NCI-H2196 (cell line): Measurements from ENCODE around the gene CTSL.
"Not testable (repeated sequence)": the region's sequence is repeated elsewhere in the genome, so short reads cannot be mapped to it uniquely, and the experiment has no call there.

Experiments used
- DNase-seq: peaks from one replicate; lab custom pipeline; 2025; ENCODE audit not compliant: unreplicated experiment; lab: John Stamatoyannopoulos, UW

Gene CTSL

DNA sequence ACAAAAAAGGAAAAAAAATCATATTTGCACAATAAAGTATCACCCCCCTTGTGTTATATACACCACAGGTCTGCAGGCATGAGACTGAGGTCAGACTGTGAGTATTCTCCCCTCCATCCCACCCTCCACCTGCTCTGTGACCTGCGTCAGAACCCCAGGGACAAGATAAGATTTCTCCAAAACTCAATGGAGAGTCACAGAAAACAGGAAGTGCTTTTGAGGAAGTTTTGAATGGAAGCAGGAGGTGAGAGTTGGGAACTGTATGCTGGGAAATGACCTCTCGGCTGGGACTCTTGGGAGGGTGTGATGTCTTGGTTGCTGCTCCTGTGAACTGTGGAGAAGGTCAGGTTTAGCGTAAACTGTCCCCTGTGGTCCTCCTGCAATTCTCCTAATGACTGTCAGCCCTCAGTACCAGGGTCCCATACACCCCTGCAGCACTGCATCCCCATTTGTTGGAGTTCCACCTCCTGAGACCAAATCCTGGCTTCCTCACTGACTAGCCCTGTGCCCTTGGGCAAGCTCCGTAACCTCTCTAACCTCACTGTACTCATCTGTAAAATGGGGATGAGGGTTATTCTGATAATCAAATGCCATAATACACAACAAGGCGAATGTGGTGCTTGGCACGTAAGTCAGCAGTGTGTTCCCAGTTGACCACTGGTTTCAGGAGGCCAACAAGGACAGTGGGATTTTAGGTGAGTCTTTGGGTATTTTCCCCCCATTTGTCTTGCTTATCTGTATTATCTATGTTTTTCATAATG lies 6.9 kb upstream of the CTSL start:
- DNase-seq = no peak

DNA sequence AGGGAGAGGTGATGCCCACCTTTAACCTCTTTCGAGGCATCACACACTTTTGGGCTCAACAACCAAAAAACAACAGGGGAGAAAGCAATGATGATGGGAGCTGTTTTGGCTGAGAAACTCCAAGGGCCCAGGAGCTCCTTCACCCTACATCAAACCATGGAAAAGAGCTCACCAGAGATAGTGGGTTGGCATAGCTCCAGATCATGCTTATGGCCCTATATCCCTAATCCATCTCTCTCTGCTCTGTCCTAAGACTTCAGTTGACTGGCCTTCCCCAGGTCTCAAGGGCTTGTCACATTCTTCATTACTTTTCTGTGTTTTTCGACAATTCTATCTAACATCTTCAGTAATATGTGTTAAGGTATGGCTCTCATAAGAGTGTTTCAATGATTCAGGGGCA lies 5.7 kb upstream of the CTSL start:
- no peak for DNase-seq

DNA sequence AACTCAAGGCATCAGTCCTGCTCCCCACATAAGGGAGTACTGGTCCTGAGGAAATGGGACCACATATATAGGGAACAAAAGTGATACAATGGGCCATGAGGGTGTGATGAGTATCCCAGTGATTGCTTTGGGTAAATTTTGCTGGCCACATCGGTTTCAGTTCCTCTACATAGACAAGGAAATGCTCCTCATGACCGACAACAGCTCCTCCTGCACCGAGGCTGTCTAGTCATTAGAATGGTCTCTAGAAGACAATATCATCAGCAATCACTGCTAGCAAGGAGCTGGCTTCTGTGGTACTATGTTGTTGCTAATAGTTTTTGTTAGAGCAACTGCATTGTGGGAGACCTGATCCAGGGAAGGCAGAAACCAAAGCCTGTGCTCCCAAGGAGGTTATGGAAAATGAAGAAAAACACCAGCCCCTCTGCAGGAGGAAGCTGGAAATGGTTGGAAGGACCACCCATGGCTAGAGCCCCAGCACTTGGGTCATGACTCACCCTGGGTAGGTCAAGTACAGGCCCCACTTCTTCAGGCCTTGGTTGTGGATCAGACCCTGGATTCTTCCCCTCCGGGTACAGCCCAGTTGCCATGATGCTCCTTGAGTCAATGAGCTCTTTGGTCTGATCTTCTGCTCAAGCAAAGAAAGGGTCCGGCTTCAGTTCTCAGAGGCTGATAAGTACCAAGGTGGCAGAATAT lies 3.4 kb upstream of the CTSL start:
- no peak for DNase-seq

DNA sequence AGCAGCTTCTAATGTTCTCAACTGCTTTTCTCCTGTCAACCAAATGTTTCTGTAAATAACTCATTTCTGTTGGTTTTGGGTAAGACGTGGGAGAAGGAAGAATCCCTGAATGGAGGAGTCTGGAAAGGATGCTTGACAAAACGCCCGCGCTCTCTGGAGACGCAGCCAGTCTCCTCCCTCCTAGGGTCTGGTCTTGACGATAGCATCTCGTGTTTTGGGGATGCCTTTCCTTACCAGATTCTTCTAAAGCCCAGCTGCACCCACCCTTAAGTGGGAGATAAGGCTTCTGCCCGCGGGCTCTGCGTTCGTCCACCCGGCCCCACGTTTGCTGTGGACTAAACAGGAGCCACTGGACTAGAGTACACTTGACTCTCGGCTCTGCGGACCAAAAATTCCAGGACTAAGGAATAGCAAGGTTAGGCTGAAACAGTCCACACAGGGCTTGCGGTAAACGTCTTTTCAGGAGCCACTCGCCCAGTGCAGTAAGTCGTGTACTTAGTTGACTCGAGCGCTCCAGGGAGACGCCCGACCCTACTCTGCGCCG lies 491 bp upstream of the CTSL start:
- no peak for DNase-seq

DNA sequence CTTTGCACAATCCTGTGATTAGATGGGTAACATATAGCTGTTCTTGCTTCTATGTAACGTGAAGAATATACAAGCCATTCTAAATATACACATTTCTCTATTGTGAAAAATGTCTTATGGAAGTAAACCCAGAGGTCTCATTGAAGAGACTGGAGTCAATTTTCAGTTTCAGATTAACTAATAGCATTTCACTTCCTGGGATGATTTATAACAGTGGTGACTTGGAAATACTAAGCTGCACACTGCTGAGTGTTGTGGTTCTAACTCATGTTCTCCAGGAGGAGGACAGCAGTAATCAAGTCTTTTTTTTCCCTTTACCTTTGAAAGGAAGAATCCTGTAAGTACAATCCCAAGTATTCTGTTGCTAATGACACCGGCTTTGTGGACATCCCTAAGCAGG lies 3.3 kb downstream of the CTSL start:
- DNase-seq = no peak

DNA sequence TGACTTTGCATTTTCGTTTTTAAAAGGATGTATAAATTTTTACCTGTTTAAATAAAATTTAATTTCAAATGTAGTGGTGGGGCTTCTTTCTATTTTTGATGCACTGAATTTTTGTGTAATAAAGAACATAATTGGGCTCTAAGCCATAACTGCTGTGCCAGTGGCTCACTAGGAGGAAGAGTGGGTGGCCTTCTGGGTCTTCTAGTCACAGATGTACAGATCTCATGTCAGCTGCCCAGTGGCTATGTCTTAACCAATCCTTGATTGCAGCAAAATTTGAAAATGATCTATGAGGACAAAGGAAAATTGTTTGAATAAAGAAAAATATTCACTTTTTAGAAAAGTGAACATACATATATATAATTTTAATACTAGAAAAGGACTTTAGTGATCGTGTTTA lies 5.4 kb downstream of the CTSL start:
- no peak for DNase-seq

DNA sequence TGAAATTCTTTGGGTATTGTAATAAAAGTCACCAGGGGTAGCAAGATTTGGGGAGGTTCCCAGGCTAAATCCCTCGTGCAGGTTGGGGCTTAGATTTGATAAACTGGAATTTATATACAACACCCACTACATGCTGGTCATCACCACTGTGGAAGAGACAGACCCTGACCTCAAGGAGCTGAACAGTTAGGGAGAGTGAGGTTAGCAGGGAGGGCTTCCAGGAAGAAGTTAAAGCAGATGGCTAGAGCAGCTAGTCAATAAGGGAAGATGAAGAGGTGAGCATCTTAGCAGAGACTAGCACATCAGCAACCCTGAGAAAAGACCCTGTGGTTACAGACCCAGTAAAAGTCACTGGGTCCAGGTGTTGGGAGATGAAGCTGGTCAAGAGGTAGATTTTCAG lies 6.4 kb downstream of the CTSL start:
- no peak for DNase-seq

DNA sequence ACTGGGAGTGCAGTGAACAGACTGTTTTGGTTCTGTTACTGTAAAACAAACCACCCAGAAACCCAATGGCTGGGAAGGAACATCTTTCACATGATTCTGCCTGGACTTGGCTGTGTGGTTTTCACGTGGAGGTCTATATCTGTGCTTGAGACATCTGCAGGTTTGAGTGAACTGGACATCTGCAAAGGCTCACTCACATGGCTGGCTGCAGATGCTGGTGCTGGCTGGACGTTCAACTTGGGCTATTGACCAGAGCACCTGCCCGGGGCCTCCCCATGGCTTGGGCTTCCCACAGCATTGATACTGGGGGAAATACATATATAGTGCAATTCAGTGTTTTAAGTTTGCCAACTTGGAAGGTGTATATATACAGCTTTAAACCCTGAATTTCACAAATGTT lies 6.8 kb downstream of the CTSL start:
- no peak for DNase-seq

DNA sequence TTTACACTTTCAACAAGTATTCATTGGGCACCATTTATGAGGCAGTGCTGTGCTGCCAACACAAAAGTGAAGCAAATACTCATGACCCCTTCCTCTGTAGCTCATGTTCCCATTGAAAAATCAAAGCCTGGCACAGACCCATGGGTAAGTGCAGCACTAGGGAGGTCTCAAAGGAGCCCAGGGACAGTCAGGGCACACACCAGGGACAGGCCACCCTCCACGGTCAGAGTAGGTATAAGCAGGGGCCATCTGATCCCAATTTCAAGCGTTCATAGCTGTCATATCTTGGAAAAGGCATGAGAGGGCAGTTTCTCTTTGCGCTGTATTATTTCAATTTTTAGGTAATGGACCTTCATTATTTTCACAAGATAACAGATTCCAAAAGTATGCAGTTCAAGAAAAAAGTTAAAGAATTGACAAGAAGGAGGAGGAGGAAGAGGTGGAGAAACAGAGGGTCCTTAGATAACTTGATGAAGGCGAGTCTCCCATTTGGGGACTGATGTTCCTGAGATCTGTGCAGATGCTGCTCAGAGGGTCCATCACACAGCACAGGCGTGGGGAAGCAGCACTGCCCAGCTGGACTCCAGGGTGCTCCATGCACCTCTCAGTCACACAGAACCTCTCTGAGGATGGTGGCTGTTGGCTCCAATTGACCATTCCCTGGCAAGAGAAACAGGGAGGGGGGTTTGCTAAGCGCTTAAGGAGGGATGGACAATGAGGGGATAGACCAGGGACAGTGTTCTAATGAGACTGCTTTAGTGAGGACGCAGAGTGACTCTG lies 7.5 kb downstream of the CTSL start:
- no peak for DNase-seq

DNA sequence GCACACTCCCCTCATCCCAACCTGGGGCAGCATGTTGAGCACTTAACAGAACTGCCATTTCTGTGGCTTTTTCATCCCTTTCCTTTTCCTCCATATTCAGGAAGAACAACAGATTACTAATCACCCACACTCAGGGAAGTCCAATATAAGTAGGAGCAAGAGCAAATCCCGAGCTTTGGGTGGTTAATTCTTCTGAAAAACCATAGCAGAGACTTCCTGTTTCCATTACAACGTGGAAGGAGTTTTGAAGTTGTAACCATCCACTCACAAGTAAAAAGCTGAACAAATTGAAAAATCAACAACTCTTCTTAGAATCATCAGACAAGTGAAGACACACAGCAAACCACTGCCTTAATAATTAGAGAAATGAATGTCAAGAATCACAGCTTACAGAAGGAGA lies 8.2 kb downstream of the CTSL start:
- no peak for DNase-seq

DNA sequence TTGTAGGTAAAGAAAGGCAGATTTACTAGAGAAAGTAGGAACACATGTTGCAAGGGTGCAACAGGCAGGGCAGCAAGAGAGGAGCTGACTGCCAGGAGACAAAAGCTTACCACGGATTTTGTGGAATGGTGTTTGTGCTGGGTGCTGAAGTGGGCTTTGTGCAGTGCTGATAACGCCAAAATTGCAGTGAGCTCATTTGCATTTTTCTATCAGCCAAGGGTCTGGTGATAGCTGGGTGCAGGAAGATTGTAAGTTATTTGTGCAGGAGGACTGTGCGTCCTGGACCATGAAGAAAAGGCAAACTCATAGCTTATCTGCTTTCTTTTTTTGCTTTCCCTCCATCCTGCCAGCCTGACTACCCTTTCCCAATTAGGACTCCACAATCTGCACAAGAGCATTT lies 13.6 kb downstream of the CTSL start:
- DNase-seq = no peak

DNA sequence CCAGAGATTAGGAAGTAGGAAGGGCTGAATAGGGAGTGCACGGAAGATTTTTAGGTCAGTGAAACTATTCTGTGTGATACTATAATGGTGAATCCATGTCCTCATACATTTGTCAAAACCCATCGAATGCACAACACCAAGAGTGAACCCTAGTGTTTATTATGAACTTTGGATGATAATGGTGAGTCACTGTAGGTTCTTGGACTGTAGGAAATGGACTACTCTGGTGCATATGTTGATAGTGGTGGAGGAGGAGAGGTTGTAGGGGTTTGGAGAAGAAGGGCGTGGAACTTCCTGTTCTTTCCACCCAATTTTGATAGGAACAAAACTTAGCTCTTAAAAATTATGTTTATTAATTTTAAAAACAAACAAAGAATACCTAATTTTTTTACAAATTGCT lies 14.3 kb downstream of the CTSL start:
- DNase-seq = no peak

DNA sequence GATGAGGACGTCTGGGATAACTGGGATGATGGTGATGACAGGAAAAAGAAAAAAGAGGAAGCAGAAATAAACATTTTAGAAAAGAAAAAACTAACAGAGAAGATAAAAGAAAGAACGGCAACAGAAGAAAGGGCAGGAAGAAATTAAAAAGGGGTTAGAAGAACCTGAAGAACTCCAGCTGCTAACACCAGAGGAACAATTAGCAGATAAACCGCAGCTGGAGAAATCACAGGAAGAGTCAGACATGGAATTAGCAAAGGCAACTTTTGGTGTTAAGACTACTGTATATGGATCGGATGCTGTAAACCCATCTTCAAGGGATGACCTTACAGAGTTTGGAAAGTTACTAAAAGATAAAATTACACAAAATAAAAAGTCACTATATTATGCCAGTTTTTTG lies 15.4 kb downstream of the CTSL start:
- no peak for DNase-seq

DNA sequence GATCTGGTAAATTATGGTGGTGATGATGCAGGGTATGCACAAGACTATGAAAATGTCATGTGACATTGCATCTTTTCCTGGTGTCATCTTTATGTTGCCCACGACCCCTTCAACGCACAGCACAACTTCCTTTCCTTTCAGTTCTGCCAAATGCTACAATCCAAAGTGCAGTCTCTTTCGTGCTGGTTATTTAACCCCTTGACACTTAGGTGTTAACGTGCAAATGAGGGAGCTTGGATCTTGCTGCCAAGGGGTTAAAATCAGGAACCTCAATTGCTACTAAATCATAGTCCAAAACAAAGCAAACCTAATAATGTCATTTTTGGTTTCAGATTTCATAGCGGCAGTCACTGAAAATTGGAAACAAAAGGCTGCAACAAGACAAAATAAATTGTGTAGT lies 16.0 kb downstream of the CTSL start:
- DNase-seq = no peak

DNA sequence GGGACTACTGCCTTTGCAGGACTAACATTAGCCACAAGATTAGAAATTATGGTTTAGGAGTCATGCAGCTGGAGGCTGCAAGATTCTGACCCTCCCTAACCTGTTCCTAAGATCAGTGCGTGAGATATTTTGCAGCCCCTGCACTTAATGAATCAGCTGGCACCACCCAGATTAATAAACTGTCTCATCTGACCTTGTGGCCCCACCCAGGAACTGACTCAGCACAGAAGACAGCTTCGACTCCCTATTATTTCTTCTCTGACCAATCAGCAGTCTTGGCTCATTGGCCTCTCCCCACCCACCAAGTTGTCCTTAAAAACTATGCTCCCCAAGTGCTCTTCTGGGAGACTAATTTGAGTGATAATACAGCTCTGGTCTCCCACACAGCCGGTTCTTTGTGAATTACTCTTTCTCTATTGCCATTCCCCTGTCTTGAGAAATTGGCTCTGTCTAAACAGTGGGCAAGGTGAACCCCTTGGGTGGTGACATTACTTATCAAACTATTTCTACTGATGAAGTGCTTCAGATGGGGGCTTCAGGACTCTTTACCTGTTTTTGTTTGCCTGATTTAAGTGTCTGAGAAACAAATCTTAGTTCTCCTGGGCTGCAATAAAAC lies 17.0 kb downstream of the CTSL start:
- DNase-seq = no peak

DNA sequence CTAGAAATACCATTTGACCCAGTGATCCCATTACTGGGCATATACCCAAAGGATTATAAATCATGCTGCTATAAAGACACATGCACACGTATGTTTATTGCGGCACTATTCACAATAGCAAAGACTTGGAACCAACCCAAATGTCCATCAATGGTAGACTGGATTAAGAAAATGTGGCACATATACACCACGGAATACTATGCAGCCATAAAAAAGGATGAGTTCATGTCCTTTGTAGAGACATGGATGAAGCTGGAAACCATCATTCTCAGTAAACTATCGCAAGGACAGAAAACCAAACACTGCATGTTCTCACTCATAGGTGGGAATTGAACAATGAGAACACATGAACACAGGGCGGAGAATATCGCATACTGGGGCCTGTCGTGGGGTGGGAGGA lies 18.3 kb downstream of the CTSL start:
- DNase-seq = not testable (repeated sequence)

DNA sequence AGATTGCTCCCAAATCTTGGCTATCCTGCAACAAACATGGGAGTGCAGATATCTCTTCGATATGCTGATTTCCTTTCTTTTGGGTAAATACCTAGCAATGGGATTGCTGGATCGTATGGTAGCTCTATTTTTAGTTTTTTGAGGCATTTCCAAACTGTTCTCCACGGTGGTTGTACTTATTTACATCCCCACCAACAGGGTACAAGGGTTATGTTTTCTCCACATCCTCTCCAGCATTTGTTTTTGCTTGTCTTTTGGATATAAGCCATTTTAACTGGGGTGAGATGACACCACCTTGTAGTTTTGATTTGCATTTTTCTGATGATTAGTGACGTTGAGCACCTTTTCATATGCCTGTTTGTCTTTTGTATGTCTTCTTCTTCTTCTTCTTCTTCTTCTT lies 20.3 kb downstream of the CTSL start:
- no peak for DNase-seq

DNA sequence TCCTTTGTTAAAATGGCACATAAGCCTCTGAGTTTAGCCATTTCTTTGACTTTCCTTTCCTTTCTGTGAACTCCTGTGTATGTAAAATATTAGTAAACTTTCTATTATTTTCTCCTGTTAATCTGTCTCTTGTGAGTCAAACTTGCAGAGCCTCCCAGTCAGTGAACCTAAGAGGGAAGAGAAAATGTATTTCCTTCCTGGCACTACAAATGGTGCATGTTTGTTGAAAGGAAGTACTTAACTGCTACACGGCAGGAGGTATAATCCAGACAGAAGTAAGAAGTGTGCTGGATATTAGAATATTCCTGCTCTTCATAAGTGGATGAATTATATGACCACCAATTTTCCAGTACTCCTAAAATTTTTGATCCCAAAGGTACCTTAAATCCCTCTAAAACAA lies 23.0 kb downstream of the CTSL start:
- no peak for DNase-seq

DNA sequence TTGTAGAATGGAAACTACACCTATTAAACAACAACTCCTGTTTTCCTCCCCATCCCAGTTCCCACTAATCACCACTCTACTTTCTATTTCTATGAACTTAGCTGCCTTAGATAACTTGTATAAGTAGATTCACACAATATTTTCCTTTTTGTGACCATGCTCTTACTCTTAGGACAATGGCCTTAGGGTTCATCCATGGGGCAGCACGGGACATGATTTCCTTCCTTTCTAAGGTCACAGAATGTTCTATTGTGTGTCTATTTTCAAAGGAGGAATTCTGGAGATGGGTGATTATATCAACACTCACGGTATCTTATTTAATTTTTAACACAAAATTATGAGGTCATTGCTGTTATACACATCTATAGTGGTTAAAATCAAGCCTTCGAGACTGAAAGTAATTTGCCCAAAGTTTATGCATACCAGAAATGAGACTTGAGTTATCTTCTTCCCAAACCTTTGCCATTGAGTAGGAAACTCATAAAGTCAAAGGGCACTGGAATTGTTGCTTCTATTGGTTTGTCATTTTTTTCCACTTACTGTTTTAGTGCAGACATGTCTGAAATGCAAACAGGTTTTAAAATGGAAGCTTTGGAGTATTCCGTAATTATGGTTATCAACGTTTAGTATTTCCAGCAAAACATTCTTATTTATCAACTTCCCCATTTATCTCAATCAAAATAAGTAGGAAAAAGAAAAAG lies 23.6 kb downstream of the CTSL start:
- DNase-seq = no peak

DNA sequence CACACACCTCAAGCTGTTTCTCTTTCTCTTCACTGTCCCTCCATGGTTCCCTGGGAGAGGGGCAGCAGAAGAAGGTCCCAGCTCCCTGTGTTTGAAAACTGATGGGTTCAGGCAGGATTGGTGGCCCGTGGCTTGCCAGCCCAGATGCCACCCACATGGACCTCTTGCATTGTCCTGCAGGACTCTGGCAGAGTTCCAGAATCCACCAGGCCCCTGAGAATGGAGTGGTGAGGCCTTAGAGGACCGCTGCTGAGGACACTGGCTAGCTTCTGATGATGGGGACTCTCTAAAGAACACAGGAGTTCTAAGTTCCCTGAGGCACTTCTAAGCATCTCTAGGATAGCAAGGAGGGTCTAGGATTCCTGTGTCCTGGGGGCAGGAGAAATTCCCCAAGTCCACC lies 24.8 kb downstream of the CTSL start:
- DNase-seq = no peak

DNA sequence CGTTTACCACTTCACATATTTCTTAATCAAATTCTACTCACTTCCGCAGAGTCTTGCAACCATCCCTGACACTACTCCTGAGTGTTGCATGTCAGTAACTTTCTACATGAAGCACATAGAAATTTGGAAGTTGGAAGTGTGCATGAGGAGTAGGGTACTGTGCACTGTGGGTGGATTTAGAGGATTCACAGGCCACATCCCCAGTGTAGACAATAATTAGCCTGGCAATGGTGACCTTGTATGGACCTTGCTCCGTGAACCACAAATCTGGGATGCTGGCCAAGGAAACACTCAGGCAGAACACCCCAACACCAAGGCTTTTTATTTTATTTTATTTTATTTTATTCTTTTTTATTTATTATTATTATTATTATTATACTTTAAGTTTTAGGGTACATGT lies 25.5 kb downstream of the CTSL start:
- no peak for DNase-seq
